GM21619 (cell line): ENCODE measurements around the gene PIP5K1B.
A peak's percentile ranks its signal among the peaks of the same experiment; 100 is the strongest.
"Not testable (repeated sequence)": the region's sequence is repeated elsewhere in the genome, so short reads cannot be mapped to it uniquely, and the experiment has no call there.

Source experiments
- ATAC-seq: cut with Tn5 transposase; IDR thresholded peaks from one replicate; pipeline ENCODE4 v1.9.1; 2021; ENCODE audit not compliant: unreplicated experiment

Gene PIP5K1B, protein sequence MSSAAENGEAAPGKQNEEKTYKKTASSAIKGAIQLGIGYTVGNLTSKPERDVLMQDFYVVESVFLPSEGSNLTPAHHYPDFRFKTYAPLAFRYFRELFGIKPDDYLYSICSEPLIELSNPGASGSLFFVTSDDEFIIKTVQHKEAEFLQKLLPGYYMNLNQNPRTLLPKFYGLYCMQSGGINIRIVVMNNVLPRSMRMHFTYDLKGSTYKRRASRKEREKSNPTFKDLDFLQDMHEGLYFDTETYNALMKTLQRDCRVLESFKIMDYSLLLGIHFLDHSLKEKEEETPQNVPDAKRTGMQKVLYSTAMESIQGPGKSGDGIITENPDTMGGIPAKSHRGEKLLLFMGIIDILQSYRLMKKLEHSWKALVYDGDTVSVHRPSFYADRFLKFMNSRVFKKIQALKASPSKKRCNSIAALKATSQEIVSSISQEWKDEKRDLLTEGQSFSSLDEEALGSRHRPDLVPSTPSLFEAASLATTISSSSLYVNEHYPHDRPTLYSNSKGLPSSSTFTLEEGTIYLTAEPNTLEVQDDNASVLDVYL

GRCh38 chr9:68704814-68705530, at the start of gene PIP5K1B:
TSS of gene PIP5K1B (plus strand) at chr9:68705240. CDS start at chr9:68822615, 117,375 bp downstream.
- ATAC-seq = peak; percentile 69

GRCh38 chr9:68664036-68664435, 41.0 kb upstream of the PIP5K1B start:
- no peak for ATAC-seq

DNA sequence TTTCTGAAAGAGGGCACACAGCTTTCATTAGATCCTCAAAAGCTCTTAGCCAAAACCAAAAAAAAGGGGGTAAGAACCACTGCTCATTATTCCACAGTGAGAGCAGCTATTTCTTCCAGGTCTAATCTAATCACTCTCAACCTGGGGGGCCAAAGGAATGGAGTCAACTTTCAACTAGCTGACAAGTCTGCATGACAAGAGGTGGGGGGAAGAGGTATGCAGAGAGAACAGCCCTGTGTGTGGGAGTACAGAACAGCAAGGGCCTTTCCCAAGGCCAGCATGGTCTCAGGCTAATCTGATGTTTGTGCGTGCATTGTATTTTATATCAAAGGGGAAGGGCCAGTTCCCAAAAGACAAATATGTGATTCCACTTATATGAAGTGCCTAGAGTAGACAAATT, 36.9 kb upstream of the PIP5K1B start:
- ATAC-seq = no peak

DNA sequence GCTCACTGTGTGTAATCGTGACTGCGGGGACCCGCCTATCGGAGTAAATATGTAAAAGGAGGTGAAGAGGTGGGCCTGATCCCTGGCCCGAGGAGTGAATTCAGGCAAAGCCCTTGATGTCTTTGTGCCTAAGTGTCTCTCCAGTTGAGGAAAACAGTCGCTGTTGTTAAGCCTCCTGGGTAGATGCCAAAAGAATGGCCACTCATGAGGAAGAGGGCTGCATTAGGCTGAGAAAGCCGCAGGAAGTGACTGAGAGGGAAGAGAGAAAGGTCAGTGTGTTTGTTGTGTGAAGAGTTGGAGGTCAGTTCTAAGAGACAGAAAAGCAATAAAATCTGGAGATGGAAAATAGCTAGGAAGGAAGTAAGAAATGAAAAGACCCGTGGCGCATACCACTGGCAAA, 35.8 kb upstream of the PIP5K1B start:
- no peak for ATAC-seq

DNA sequence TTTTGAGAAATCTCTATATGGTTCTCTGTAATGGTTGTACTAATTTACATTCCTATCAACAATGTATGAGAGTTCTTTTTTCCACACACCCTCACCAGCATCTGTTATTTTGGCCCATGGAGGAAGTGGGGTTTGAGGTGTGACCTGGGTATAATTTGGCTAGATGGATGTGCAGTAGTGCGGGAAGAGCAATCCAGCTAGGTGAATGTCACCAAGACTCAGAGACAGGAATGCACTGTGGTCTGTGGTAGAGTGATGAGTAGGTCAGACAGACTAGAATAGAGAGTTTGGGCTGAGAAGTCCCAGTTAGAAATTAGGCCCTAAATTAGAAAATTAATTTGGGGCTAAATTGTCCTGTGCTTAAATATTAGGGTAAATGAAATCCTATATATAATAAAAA, 32.8 kb upstream of the PIP5K1B start:
- ATAC-seq = no peak

DNA sequence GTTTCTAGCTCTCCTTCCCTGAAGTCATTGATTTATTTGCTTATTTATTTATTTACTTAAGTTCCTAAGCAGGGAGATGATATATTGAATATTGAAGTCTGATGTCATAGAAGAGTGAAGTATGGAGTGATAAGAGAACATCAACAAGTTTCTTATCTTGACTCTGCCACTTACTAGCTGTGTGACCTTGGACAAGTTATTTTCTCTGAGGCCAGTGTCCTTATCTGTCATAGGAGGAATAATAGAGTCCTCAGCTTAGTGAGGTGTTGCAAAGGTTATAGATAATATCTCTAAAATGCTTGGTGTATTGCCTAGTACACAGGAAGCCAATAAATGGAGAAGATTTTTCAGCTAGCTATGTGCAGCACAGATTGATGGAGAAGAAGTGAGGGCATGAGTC, 32.4 kb upstream of the PIP5K1B start:
- no peak for ATAC-seq

DNA sequence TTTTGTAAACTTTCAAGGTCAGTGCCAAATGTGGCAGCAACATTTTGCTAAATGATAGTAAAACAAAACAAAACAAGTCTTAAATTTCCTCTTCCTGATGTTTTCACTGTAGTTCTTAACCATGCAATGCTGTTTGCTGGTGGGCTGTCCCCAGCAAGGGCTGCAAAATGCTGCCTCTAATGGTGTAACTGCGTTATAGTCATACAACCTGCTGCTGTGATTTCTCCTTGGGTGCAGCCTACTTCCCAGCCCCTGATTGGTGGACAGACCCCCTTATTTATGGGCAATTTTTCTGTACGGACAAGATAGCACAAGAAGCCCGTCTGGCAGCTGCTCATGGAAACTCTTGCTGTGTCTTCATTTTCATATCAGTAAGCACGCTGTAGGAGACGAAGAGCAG, 26.6 kb upstream of the PIP5K1B start:
- ATAC-seq = no peak

DNA sequence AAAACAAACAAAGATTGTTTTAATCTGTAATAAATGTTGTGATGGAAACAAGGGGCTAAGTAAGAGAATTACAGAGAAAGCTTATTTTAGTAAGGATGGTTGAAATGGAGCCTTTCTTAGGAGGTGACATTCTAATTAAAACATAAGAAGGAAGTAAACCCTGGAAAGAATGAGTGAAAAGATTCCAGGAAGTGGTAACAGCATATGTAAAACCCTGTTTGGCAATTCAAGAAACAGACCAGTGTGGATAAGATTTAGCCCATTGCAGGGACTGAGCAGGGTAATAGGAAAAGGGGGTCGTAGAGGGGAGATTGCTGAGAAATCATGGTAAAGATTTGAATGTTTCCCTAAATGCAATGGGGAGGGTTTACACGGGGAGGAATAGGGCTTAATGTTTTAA, 21.6 kb upstream of the PIP5K1B start:
- ATAC-seq = no peak

GRCh38 chr9:68685213-68685612, 19.8 kb upstream of the PIP5K1B start:
- no peak for ATAC-seq

DNA sequence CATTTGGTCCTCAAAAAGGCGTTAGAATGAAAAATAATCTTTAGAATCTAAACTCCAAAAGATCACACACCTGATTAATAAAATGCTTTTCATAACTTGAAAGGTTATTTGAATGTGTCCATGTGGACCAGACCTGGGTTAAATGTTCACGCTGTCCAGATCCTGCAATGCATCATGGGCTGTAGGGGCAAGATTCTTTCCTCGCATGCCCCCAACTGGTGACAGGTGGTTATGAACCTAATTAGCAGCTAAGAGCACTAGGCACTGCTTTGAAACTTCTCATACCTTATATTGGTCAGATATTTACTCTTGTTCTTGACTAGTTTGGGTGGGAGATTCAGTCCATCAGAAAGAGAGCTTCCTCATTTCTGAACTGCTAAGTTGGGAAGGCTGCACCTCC, 19.3 kb upstream of the PIP5K1B start:
- peak; percentile 90 for ATAC-seq

- no peak for ATAC-seq
These were observed 15.0 kb upstream of the PIP5K1B start for GRCh38 chr9:68690088-68690487.

GRCh38 chr9:68692519-68692918, 12.5 kb upstream of the PIP5K1B start:
- ATAC-seq = no peak

- ATAC-seq = no peak
These were observed 10.9 kb upstream of the PIP5K1B start for GRCh38 chr9:68694125-68694524.

DNA sequence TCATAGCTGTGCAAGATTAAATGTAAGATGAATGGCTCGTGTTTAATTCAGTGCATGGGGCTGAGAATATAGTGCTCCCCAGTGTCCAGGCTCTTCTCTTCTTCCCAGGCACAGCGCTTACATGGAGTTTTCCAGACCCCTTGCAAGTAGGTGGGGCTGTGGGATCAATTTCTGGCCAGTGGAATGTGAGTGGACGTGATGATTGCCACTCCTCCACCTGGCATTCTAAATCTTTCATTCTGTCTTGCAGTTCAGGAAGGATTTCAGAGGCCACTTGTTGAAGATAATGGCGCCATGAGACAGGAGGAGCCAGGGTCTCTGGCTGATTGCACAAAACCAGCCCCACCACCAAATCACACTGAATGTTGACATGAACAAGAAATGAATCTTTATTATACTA, 7.2 kb upstream of the PIP5K1B start:
- no peak for ATAC-seq

GRCh38 chr9:68698943-68699509, 6.0 kb upstream of the PIP5K1B start:
- no peak for ATAC-seq

DNA sequence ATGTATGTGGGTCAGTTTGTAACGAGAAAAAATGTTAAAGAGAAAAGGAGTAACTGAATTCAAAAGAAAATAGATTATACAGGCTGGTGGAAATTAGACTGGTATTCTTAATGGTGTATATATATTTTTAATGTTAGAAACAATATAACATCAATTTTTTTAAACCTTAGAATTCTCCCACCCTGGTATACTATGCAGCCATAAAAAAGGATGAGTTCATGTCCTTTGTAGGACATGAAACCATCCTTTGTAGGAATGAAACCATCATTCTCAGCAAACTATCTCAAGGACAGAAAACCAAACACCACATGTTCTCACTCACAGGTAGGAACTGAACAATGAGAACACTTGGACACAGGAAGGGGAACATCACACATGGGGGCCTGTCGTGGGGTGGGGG, 5.4 kb upstream of the PIP5K1B start:
- not testable (repeated sequence) for ATAC-seq

DNA sequence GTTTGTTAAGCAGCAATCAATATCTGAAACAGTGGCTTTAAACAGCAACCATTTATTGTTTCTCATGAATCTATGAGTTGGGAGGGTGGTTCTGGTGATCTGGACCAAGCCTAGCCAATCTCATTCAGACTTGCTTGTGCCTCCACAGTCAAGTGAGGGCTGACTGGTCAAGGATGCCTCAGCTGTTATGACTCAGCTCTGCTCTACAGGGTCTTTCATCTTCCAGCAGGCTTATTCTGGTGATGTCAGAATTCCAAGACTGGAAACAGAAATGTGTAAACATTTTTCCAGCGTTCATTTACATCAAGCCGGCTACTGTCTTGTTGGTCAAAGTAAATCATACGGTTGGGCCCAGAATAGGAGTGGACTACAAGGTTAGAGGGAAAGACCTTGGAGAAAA, 2.5 kb upstream of the PIP5K1B start:
- no peak for ATAC-seq

- no peak for ATAC-seq
These were observed 1.4 kb upstream of the PIP5K1B start for GRCh38 chr9:68703672-68704071.

DNA sequence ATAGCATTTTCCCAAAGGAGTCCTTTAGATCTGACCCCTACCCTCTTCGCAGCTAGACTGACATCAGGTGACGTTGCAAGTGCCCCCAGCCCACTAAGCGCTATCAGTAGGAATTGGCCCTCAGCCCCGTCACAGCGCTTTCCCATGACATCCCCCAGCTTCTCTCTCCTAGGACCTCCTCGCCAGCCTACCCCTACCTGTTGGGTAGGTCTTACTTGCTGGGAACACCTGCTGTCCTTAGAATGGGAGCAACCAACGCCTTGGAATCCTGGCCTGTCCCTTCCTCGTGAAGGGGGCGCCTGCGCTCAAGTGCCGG, 584 bp upstream of the PIP5K1B start:
- ATAC-seq = no peak

DNA sequence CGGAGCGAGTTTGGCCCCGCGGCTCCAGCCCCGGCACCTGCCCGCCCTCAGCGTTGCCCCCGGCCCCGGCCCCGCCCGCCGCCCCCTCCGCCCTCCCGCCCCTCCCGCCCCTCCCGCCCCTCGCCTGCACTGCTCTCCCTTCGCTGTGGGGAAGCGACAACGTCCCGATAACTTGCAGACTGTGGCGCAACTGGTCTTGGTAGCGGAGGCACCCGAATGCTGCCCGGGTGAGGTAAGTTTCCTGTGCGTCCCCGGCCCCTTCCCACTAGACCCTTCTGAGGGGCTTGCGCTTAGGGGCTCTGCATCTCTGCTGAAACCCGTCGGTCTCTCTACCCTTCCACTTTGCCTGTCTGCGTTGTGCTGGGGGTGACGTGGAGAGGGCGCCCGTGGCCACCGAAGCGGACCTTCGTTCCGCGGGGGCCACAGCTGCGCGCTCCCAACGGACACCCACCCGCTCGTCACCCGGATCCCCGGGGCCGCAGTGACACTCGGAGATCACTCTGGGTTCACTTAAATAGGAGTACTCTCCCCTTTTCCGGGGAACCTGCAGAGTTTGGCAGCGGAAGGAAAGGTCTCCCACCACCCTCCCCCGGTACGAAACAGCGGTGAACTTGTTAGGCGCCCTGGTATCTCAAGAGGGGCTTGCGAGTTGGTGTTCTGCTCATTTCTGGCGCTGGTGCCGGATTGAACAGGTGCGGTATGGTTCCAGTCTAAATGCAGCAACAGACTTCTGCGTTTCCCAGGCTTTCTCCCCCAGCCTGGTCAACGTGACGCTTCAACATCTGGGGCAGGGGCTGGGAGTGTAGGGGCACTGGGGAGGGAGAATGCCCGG, 707 bp downstream of the PIP5K1B start:
- ATAC-seq = peak; percentile 17
